Ovary (tissue), 3 donors: ENCODE measurements around the gene OR2W1.

Experiments
- CTCF ChIP-seq, 3 donors: fragments of 450-650 bp in 2 of 3; fragments of 200-600 bp in 1 of 3; IDR thresholded peaks; one replicate each; pipeline versions ENCODE4 v1.5.1 to v1.8.0; 2016 to 2022; ENCODE audit warnings: antibody characterized with exemption in 3 of 3, mild to moderate bottlenecking in 1 of 3
- EP300 ChIP-seq: sonication (generic); formaldehyde crosslinking; IDR thresholded peaks from one replicate; pipeline ENCODE4 v1.6.1; 2017; ENCODE audit warnings: antibody characterized with exemption
- POLR2A ChIP-seq: fragments of 450-650 bp; IDR thresholded peaks from one replicate; pipeline ENCODE4 v1.6.1; 2017; ENCODE audit warnings: antibody characterized with exemption, mild to moderate bottlenecking, moderate library complexity
- donor health status: DM: no; HTN: no; CAD: no.

- TF ChIP-seq POLR2A: no peak
- no peak for TF ChIP-seq CTCF (IDR thresholded peaks at IDR 0.05)
- TF ChIP-seq EP300: no peak
Observed at GRCh38 chr6:29051680-29052079, 6.7 kb upstream of the OR2W1 start.
